GM23338 (cell line): ENCODE measurements around the gene MTR. TPM values are rescaled to one million over a fixed set of nuclear protein-coding genes. Genes with fewer than 3 reads are reported as not detected.

Experiments used
- ATAC-seq: fragments of 200-7000 bp; cut with Tn5 transposase; 3 replicates; pipeline ENCODE4 v1.9.1; 2020
- DNase-seq: peaks from one replicate; pipeline ENCODE4 v3.0.0-alpha.2; 2015; ENCODE audit warnings: low spot score
- H2AFZ ChIP-seq: fragments of 200-600 bp; sonication (generic); 2 replicates; pipeline ENCODE4 v1.8.0; 2016; ENCODE audit warnings: antibody characterized with exemption, mild to moderate bottlenecking, moderate library complexity
- H3F3A ChIP-seq: fragments of 200-600 bp; sonication (generic); replicated peaks from 2 replicates; pipeline ENCODE4 v1.8.0; 2017; ENCODE audit warnings: antibody characterized with exemption, mixed run types, low read depth
- H3K27ac ChIP-seq: fragments of 200-600 bp; sonication (generic); 2 replicates; pipeline ENCODE4 v1.6.1; 2016; ENCODE audit warnings: low read depth
- H3K27me3 ChIP-seq: fragments of 200-600 bp; sonication (generic); 2 replicates; pipeline ENCODE4 v1.8.0; 2016; ENCODE audit warnings: mild to moderate bottlenecking, mixed run types, moderate library complexity; ENCODE audit not compliant: insufficient read depth
- H3K36me3 ChIP-seq: fragments of 200-600 bp; sonication (generic); 2 replicates; pipeline ENCODE4 v1.8.0; 2016; ENCODE audit warnings: mild to moderate bottlenecking; ENCODE audit not compliant: insufficient read depth
- H3K4me1 ChIP-seq: fragments of 200-600 bp; sonication (generic); 2 replicates; pipeline ENCODE4 v1.8.0; 2016; ENCODE audit warnings: mild to moderate bottlenecking, moderate library complexity; ENCODE audit not compliant: insufficient read depth
- H3K4me2 ChIP-seq: fragments of 200-600 bp; sonication (generic); 2 replicates; pipeline ENCODE4 v1.7.1; 2017; ENCODE audit warnings: mixed run types
- H3K4me3 ChIP-seq: fragments of 200-600 bp; sonication (generic); 2 replicates; pipeline ENCODE4 v1.6.1; 2016; ENCODE audit warnings: mixed run types
- H3K79me2 ChIP-seq: fragments of 200-600 bp; sonication (generic); replicated peaks from 2 replicates; pipeline ENCODE4 v1.8.0; 2017; ENCODE audit warnings: mild to moderate bottlenecking; ENCODE audit not compliant: insufficient read depth
- H3K9me2 ChIP-seq: fragments of 200-600 bp; sonication (generic); 2 replicates; pipeline ENCODE4 v1.8.0; 2017; ENCODE audit not compliant: insufficient read depth
- H4K20me1 ChIP-seq: fragments of 200-600 bp; sonication (generic); replicated peaks from 2 replicates; pipeline ENCODE4 v1.8.0; 2017; ENCODE audit warnings: mild to moderate bottlenecking; ENCODE audit not compliant: insufficient read depth
- H3K27ac Mint-ChIP-seq: 2 replicates; pipeline ENCODE4 v1.8.0; 2020; ENCODE audit warnings: inconsistent platforms, mild to moderate bottlenecking, moderate library complexity, mixed read lengths
- H3K27me3 Mint-ChIP-seq: 3 replicates; pipeline ENCODE4 v1.8.0; 2022; ENCODE audit warnings: low read depth, mild to moderate bottlenecking, moderate library complexity, mixed read lengths, inconsistent platforms; ENCODE audit not compliant: insufficient read depth, poor library complexity
- H3K36me3 Mint-ChIP-seq: 3 replicates; pipeline ENCODE4 v1.8.0; 2021; ENCODE audit warnings: low read depth, mild to moderate bottlenecking, inconsistent platforms, moderate library complexity, mixed read lengths
- H3K4me1 Mint-ChIP-seq: 3 replicates; pipeline ENCODE4 v1.8.0; 2020; ENCODE audit warnings: mild to moderate bottlenecking, inconsistent platforms, mixed read lengths
- H3K4me3 Mint-ChIP-seq: 3 replicates; pipeline ENCODE4 v1.8.0; 2021; ENCODE audit warnings: moderate library complexity, mild to moderate bottlenecking, inconsistent platforms, mixed read lengths
- H3K9me3 Mint-ChIP-seq: 3 replicates; pipeline ENCODE4 v1.8.0; 2020; ENCODE audit warnings: moderate library complexity, mild to moderate bottlenecking, inconsistent platforms, mixed read lengths
- CREB1 ChIP-seq: fragments of 250-450 bp; sonication (Bioruptor Pico); IDR thresholded peaks from 2 replicates; pipeline ENCODE4 v1.5.0; 2020; ENCODE audit warnings: low read depth, mild to moderate bottlenecking, moderate library complexity
- CTCF ChIP-seq, 2 experiments: fragments of 200-600 bp in 1 of 2; sonication (generic) in 1 of 2; conservative IDR thresholded peaks; 2 replicates each; pipeline versions ENCODE4 v1.5.1 to v1.6.1; 2016 to 2017; ENCODE audit warnings: antibody characterized with exemption in 2 of 2, low read depth in 2 of 2, mild to moderate bottlenecking in 2 of 2, moderate library complexity in 1 of 2
- ETS1 ChIP-seq: IDR thresholded peaks from 2 replicates; pipeline ENCODE4 v1.6.1; 2016; ENCODE audit warnings: antibody characterized with exemption
- EZH2 ChIP-seq: fragments of 200-600 bp; sonication (generic); IDR thresholded peaks from one replicate; pipeline ENCODE4 v1.8.0; 2017; ENCODE audit warnings: antibody characterized with exemption, mild to moderate bottlenecking, low read depth; ENCODE audit not compliant: unreplicated experiment
- EZH2phosphoT487 ChIP-seq: fragments of 200-600 bp; sonication (generic); IDR thresholded peaks from one replicate; pipeline ENCODE4 v1.8.1; 2018; ENCODE audit warnings: antibody characterized with exemption; ENCODE audit not compliant: unreplicated experiment
- JUNB ChIP-seq: IDR thresholded peaks from one replicate; pipeline ENCODE4 v1.6.1; 2016; ENCODE audit warnings: antibody characterized with exemption; ENCODE audit not compliant: unreplicated experiment
- NANOG ChIP-seq: IDR thresholded peaks from 2 replicates; pipeline ENCODE4 v1.6.1; 2016; ENCODE audit warnings: antibody characterized with exemption, borderline replicate concordance
- POLR2AphosphoS5 ChIP-seq: IDR thresholded peaks from 2 replicates; pipeline ENCODE4 v1.6.1; 2016; ENCODE audit warnings: antibody characterized with exemption, low read depth
- REST ChIP-seq: IDR thresholded peaks from one replicate; pipeline ENCODE4 v1.6.1; 2018; ENCODE audit warnings: antibody characterized with exemption; ENCODE audit not compliant: unreplicated experiment
- STAT1 ChIP-seq: IDR thresholded peaks from one replicate; pipeline ENCODE4 v1.6.1; 2016; ENCODE audit warnings: antibody characterized with exemption; ENCODE audit not compliant: unreplicated experiment
- ZNF114 ChIP-seq: fragments of 250-450 bp; sonication (Bioruptor Pico); IDR thresholded peaks from 2 replicates; pipeline ENCODE4 v1.5.0; 2020; ENCODE audit warnings: mild to moderate bottlenecking, moderate library complexity
- ZNF331 ChIP-seq: fragments of 250-450 bp; sonication (Bioruptor Pico); IDR thresholded peaks from 2 replicates; pipeline ENCODE4 v1.5.0; 2020; ENCODE audit warnings: low read depth, mild to moderate bottlenecking, moderate library complexity
- ZNF462 ChIP-seq: fragments of 250-450 bp; sonication (Bioruptor Pico); IDR thresholded peaks from 2 replicates; pipeline ENCODE4 v1.5.0; 2020; ENCODE audit warnings: mild to moderate bottlenecking, moderate library complexity
- polyA plus RNA-seq: library from polyadenylated mRNA; unstranded; fragments of >200 nt; fragmentation: Nextera tagmentation; extraction: Ambion mirVana; gene quantifications from 2 replicates; pipeline ENCODE4 v1.2.1, GENCODE V29; 2016
- total RNA-seq: library from RNA; depleted of rRNA; stranded (reverse); fragments of >200 nt; shearing (Covaris generic); gene quantifications from 2 replicates; pipeline ENCODE4 v1.2.3, GENCODE V29; 2014

The MTR gene
- total and polyA plus RNA-seq, 2 experiments from 2014 or later, result 6.4 to 20.0 TPM

GRCh38 chr1:236922190-236922589 lies 127.1 kb downstream of the MTR start:
- H3K79me2 ChIP-seq, result no peaks in the 10 kb centered on the region
- no peak for ATAC-seq
- Mint-ChIP-seq H3K9me3 (peaks cover 21% of the 10 kb centered on the region), H3K4me1 (no peaks in the 10 kb centered on the region), H3K4me3 (no peak overlapping the region), H3K36me3 (peaks cover 6% of the 10 kb centered on the region; the same call in 2 of the 3 replicates), H3K27ac (no peak overlapping the region), H3K27me3 (no peaks in the 10 kb centered on the region)
- no peaks in the 10 kb centered on the region; the same call in 1 of the 2 replicates for H3K36me3 ChIP-seq
- no peak for DNase-seq
- H3K4me3 ChIP-seq, result no peak overlapping the region
- no peak overlapping the region for H3K4me2 ChIP-seq
- H3K4me1 ChIP-seq, result no peaks in the 10 kb centered on the region
- H3K27me3 ChIP-seq, result no peaks in the 10 kb centered on the region
- no peak overlapping the region for H3K27ac ChIP-seq
- no peaks in the 10 kb centered on the region for H3F3A ChIP-seq
- H2AFZ ChIP-seq, result no peak overlapping the region
- H4K20me1 ChIP-seq, result no peaks in the 10 kb centered on the region
- H3K9me2 ChIP-seq, result no peaks in the 10 kb centered on the region
- no peak for TF ChIP-seq CTCF (conservative IDR thresholded peaks at IDR 0.05; ENCODE audit: low read depth in 2 of 2)
- no peak for TF ChIP-seq NANOG
- no peak for TF ChIP-seq ZNF462
- TF ChIP-seq CREB1, result no peak
- TF ChIP-seq REST, result no peak
- TF ChIP-seq STAT1, result no peak
- no peak for TF ChIP-seq ETS1
- TF ChIP-seq JUNB, result no peak
- no peak for TF ChIP-seq ZNF114 (CRISPR knock-in tag)
- no peak for TF ChIP-seq ZNF331 (CRISPR knock-in tag)
- no peak for TF ChIP-seq EZH2phosphoT487
- no peak for TF ChIP-seq EZH2
- no peak for TF ChIP-seq POLR2AphosphoS5
